ENCODE data around the gene ASIP. TPM values are rescaled to one million over a fixed set of nuclear protein-coding genes. Genes with fewer than 3 reads are reported as not detected.

The ASIP gene
- total and polyA plus RNA-seq, 2 of the 13 experiments (the other 11 are each of a cell fraction or from before 2014, with no cell fraction given), result not detected

DNA sequence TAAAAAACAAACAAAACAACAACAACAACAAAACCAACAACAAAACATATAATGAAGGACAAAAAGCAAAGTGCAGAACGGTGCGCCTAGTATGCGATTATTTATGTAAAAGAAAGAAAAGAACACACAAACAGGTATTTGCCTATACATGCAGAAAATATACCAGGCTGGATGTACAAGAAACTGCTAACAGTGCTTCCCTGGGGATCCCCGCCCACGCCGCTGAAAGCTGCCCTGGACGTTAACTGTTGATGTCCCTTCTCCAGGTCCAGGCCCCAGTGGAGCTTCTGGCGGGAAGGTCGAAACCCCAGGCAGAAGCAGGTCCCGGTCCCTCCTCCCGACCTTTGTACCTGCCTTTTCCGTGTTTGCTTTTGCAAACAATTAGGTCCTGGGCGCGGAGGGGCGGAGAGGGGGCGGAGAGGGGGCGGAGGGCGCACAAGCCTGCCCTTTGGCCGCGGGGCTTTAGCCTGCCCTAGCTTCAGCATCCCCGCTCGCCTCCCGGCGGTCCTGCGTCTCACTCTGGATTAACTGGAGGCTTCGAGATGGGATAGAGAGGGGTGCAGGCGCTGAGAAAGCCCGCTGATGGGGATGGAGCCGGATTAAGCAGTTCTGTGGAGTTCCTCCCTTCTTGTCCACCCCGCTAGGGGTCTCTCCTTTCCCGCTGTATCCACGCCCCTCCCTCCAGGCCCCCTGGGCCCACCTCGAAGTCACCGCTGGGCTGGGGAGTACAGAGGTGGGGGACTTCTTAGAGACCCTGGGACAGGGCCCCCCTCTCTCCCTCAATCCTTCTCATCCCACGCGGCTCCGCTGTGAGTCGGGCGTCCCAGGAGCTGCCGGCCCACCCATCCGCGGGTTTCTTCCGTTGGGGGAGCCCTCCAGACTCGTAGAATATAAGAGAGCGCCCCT is 70.1 kb downstream of the ASIP start (continued):
- TF ChIP-seq, protein P1, sequence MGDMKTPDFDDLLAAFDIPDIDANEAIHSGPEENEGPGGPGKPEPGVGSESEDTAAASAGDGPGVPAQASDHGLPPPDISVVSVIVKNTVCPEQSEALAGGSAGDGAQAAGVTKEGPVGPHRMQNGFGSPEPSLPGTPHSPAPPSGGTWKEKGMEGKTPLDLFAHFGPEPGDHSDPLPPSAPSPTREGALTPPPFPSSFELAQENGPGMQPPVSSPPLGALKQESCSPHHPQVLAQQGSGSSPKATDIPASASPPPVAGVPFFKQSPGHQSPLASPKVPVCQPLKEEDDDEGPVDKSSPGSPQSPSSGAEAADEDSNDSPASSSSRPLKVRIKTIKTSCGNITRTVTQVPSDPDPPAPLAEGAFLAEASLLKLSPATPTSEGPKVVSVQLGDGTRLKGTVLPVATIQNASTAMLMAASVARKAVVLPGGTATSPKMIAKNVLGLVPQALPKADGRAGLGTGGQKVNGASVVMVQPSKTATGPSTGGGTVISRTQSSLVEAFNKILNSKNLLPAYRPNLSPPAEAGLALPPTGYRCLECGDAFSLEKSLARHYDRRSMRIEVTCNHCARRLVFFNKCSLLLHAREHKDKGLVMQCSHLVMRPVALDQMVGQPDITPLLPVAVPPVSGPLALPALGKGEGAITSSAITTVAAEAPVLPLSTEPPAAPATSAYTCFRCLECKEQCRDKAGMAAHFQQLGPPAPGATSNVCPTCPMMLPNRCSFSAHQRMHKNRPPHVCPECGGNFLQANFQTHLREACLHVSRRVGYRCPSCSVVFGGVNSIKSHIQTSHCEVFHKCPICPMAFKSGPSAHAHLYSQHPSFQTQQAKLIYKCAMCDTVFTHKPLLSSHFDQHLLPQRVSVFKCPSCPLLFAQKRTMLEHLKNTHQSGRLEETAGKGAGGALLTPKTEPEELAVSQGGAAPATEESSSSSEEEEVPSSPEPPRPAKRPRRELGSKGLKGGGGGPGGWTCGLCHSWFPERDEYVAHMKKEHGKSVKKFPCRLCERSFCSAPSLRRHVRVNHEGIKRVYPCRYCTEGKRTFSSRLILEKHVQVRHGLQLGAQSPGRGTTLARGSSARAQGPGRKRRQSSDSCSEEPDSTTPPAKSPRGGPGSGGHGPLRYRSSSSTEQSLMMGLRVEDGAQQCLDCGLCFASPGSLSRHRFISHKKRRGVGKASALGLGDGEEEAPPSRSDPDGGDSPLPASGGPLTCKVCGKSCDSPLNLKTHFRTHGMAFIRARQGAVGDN (CRISPR knock-in tag; IDR thresholded peaks at IDR 0.05), result peak; percentile 87
- TF ChIP-seq, protein P2, sequence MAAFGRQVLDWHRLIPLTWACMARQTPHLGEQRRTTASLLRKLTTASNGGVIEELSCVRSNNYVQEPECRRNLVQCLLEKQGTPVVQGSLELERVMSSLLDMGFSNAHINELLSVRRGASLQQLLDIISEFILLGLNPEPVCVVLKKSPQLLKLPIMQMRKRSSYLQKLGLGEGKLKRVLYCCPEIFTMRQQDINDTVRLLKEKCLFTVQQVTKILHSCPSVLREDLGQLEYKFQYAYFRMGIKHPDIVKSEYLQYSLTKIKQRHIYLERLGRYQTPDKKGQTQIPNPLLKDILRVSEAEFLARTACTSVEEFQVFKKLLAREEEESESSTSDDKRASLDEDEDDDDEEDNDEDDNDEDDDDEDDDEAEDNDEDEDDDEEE (CRISPR knock-in tag; IDR thresholded peaks at IDR 0.05), result 0 out of 2 replicates have a peak, but pooled peaks have one; percentile 55
- peak; percentile 95 for TF ChIP-seq FOXO1 (CRISPR knock-in tag; IDR thresholded peaks at IDR 0.05)
- TF ChIP-seq ZNF10 (CRISPR knock-in tag; IDR thresholded peaks at IDR 0.05; ENCODE audit: borderline replicate concordance, low read depth), result no peak
- TF ChIP-seq, protein P3, sequence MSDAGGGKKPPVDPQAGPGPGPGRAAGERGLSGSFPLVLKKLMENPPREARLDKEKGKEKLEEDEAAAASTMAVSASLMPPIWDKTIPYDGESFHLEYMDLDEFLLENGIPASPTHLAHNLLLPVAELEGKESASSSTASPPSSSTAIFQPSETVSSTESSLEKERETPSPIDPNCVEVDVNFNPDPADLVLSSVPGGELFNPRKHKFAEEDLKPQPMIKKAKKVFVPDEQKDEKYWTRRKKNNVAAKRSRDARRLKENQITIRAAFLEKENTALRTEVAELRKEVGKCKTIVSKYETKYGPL (CRISPR knock-in tag; IDR thresholded peaks at IDR 0.05), result peak; percentile 7; the same call in 1 of the 2 replicates
- no peak for TF ChIP-seq FOXM1 (CRISPR knock-in tag; IDR thresholded peaks at IDR 0.05)
- no peak for TF ChIP-seq U2AF2 (IDR thresholded peaks at IDR 0.05; ENCODE audit: low read depth, low read length)
- TF ChIP-seq, protein P4, sequence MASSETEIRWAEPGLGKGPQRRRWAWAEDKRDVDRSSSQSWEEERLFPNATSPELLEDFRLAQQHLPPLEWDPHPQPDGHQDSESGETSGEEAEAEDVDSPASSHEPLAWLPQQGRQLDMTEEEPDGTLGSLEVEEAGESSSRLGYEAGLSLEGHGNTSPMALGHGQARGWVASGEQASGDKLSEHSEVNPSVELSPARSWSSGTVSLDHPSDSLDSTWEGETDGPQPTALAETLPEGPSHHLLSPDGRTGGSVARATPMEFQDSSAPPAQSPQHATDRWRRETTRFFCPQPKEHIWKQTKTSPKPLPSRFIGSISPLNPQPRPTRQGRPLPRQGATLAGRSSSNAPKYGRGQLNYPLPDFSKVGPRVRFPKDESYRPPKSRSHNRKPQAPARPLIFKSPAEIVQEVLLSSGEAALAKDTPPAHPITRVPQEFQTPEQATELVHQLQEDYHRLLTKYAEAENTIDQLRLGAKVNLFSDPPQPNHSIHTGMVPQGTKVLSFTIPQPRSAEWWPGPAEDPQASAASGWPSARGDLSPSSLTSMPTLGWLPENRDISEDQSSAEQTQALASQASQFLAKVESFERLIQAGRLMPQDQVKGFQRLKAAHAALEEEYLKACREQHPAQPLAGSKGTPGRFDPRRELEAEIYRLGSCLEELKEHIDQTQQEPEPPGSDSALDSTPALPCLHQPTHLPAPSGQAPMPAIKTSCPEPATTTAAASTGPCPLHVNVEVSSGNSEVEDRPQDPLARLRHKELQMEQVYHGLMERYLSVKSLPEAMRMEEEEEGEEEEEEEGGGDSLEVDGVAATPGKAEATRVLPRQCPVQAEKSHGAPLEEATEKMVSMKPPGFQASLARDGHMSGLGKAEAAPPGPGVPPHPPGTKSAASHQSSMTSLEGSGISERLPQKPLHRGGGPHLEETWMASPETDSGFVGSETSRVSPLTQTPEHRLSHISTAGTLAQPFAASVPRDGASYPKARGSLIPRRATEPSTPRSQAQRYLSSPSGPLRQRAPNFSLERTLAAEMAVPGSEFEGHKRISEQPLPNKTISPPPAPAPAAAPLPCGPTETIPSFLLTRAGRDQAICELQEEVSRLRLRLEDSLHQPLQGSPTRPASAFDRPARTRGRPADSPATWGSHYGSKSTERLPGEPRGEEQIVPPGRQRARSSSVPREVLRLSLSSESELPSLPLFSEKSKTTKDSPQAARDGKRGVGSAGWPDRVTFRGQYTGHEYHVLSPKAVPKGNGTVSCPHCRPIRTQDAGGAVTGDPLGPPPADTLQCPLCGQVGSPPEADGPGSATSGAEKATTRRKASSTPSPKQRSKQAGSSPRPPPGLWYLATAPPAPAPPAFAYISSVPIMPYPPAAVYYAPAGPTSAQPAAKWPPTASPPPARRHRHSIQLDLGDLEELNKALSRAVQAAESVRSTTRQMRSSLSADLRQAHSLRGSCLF (CRISPR knock-in tag; IDR thresholded peaks at IDR 0.05; ENCODE audit: borderline replicate concordance), result no peak
- TF ChIP-seq MAFF (IDR thresholded peaks at IDR 0.05; ENCODE audit: low read depth, low read length), result peak; percentile 74
- no peak; the same call in 1 of the 2 replicates for TF ChIP-seq TMF1 (CRISPR knock-in tag; IDR thresholded peaks at IDR 0.05; ENCODE audit: low read depth)
- no peak; the same call in 1 of the 2 replicates for TF ChIP-seq ZNF546 (CRISPR knock-in tag; conservative IDR thresholded peaks at IDR 0.05)
- 0 out of 2 replicates have a peak, but pooled peaks have one; percentile 48 for TF ChIP-seq CHD2 (IDR thresholded peaks at IDR 0.05; ENCODE audit: low read depth, low read length)
- TF ChIP-seq KDM5B (CRISPR knock-in tag; IDR thresholded peaks at IDR 0.05; ENCODE audit: borderline replicate concordance), result no peak; the same call in 1 of the 2 replicates
- TF ChIP-seq, protein P5, sequence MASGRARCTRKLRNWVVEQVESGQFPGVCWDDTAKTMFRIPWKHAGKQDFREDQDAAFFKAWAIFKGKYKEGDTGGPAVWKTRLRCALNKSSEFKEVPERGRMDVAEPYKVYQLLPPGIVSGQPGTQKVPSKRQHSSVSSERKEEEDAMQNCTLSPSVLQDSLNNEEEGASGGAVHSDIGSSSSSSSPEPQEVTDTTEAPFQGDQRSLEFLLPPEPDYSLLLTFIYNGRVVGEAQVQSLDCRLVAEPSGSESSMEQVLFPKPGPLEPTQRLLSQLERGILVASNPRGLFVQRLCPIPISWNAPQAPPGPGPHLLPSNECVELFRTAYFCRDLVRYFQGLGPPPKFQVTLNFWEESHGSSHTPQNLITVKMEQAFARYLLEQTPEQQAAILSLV (CRISPR knock-in tag; IDR thresholded peaks at IDR 0.05; ENCODE audit: borderline replicate concordance), result peak; percentile 81; the same call in 1 of the 2 replicates

Data from HepG2 (cell line).